SK-N-SH (cell line): ENCODE measurements around the gene KCNT1. TPM values are rescaled to one million over a fixed set of nuclear protein-coding genes. Genes with fewer than 3 reads are reported as not detected.

Experiments used
- CTCF ChIA-PET: fragments of 300-600, 350-600 bp; formaldehyde crosslinking; extraction: SDS; loops from one replicate; lab custom pipeline; 2021; lab: Yijun Ruan, JAX
- POLR2A ChIA-PET: fragments of 350-600 bp; sonication (Branson Sonifier 250); formaldehyde crosslinking; extraction: SDS; loops from one replicate; lab custom pipeline; 2020; ENCODE audit warnings: antibody characterized with exemption, inconsistent platforms; lab: Yijun Ruan, JAX
- DNase-seq: peaks from one replicate; pipeline ENCODE4 v3.0.0; 2012
- H2AFZ ChIP-seq: fragments of 200-600 bp; sonication (generic); 2 replicates; pipeline ENCODE4 v1.8.1; 2016; ENCODE audit warnings: antibody characterized with exemption, mild to moderate bottlenecking, low read depth
- H3F3A ChIP-seq: fragments of 200-600 bp; sonication (generic); replicated peaks from 2 replicates; pipeline ENCODE3; 2016; ENCODE audit warnings: antibody characterized with exemption, mild to moderate bottlenecking; ENCODE audit not compliant: insufficient read depth
- H3K27ac ChIP-seq, 2 experiments: fragments of 200-500 bp in 1 of 2; fragments of 200-600 bp in 1 of 2; sonication (Bioruptor generic) in 1 of 2; sonication (generic), shearing (Covaris generic) in 1 of 2; 2 replicates each; pipeline versions ENCODE4 v1.5.1 to v1.6.1; 2014 to 2016; ENCODE audit warnings: low read depth in 2 of 2, inconsistent platforms in 1 of 2, low read length in 1 of 2, mild to moderate bottlenecking in 1 of 2, mixed read lengths in 1 of 2
- H3K27me3 ChIP-seq: fragments of 200-600 bp; sonication (generic), shearing (Covaris generic); 2 replicates; pipeline ENCODE4 v1.6.1; 2016; ENCODE audit warnings: mixed run types; ENCODE audit not compliant: insufficient read depth
- H3K36me3 ChIP-seq, 2 experiments: fragments of 200-500 bp in 1 of 2; fragments of 200-600 bp in 1 of 2; sonication (Bioruptor generic) in 1 of 2; sonication (generic) in 1 of 2; replicated peaks in 1 of 2; 2 replicates each; pipeline versions ENCODE3 to v1.5.1; 2014 to 2016; ENCODE audit warnings: low read length in 1 of 2, mild to moderate bottlenecking in 1 of 2; ENCODE audit not compliant: insufficient read depth in 2 of 2, control insufficient read depth in 1 of 2
- H3K4me1 ChIP-seq, 2 experiments: fragments of 200-500 bp in 1 of 2; fragments of 200-600 bp in 1 of 2; sonication (Bioruptor generic) in 1 of 2; sonication (generic), shearing (Covaris generic) in 1 of 2; 2 replicates each; pipeline versions ENCODE4 v1.5.1 to v1.6.1; 2014 to 2016; ENCODE audit warnings: low read depth in 1 of 2, low read length in 1 of 2, mixed run types in 1 of 2; ENCODE audit not compliant: insufficient read depth in 2 of 2, control insufficient read depth in 1 of 2
- H3K4me2 ChIP-seq: fragments of 200-600 bp; sonication (generic), shearing (Covaris generic); 2 replicates; pipeline ENCODE4 v1.6.1; 2017; ENCODE audit warnings: mixed run types
- H3K4me3 ChIP-seq, 2 experiments: fragments of 200-500 bp in 1 of 2; fragments of 200-600 bp in 1 of 2; sonication (Bioruptor generic) in 1 of 2; sonication (generic), shearing (Covaris generic) in 1 of 2; 2 replicates each; pipeline versions ENCODE4 v1.5.1 to v1.8.1; 2014 to 2016; ENCODE audit warnings: low read depth in 2 of 2, inconsistent platforms in 1 of 2, low read length in 1 of 2, mild to moderate bottlenecking in 1 of 2, mixed read lengths in 1 of 2, moderate library complexity in 1 of 2
- H3K79me2 ChIP-seq: fragments of 200-600 bp; sonication (generic); 2 replicates; pipeline ENCODE4 v1.8.1; 2017; ENCODE audit warnings: mild to moderate bottlenecking; ENCODE audit not compliant: insufficient read depth
- H3K9ac ChIP-seq: fragments of 200-600 bp; sonication (generic); 2 replicates; pipeline ENCODE4 v1.6.1; 2017; ENCODE audit warnings: mixed run types
- H3K9me2 ChIP-seq: fragments of 200-600 bp; sonication (generic); 2 replicates; pipeline ENCODE4 v1.6.1; 2017; ENCODE audit warnings: mixed run types
- H3K9me3 ChIP-seq: fragments of 200-600 bp; sonication (generic); 2 replicates; pipeline ENCODE4 v1.6.1; 2017; ENCODE audit warnings: mixed run types, mild to moderate bottlenecking, moderate library complexity
- H4K20me1 ChIP-seq: fragments of 200-600 bp; sonication (generic); 2 replicates; pipeline ENCODE4 v1.6.1; 2017; ENCODE audit warnings: mild to moderate bottlenecking, mixed run types; ENCODE audit not compliant: insufficient read depth
- CHD2 ChIP-seq: fragments of 150-350 bp; IDR thresholded peaks from 2 replicates; pipeline ENCODE4 v1.6.1; 2018; ENCODE audit warnings: low read length; ENCODE audit not compliant: partially characterized antibody
- EZH2phosphoT487 ChIP-seq: fragments of 200-600 bp; sonication (generic); IDR thresholded peaks from 2 replicates; pipeline ENCODE4 v1.6.1; 2017; ENCODE audit warnings: low read depth, mixed run types, mild to moderate bottlenecking, antibody characterized with exemption, moderate library complexity, borderline replicate concordance
- FOXJ3 ChIP-seq: sonication (generic); formaldehyde crosslinking; IDR thresholded peaks from 2 replicates; pipeline ENCODE4 v1.5.1; 2020; ENCODE audit warnings: mild to moderate bottlenecking, missing genetic modification reagents
- GATA2 ChIP-seq: sonication (generic); formaldehyde crosslinking; IDR thresholded peaks from 2 replicates; pipeline ENCODE4 v1.5.0; 2020; ENCODE audit warnings: mild to moderate bottlenecking, missing genetic modification reagents
- JUND ChIP-seq: IDR thresholded peaks from 2 replicates; pipeline ENCODE4 v1.4.0; 2012
- RAD21 ChIP-seq: IDR thresholded peaks from 2 replicates; pipeline ENCODE4 v1.6.1; 2012; ENCODE audit warnings: mild to moderate bottlenecking, low read length
- RFX5 ChIP-seq: IDR thresholded peaks from 2 replicates; pipeline ENCODE4 v1.6.1; 2012; ENCODE audit warnings: mild to moderate bottlenecking, improper control_type of control experiment, low read length
- RXRA ChIP-seq: IDR thresholded peaks from 2 replicates; pipeline ENCODE4 v1.4.0; 2012; ENCODE audit warnings: low read depth, mild to moderate bottlenecking, borderline replicate concordance
- TEAD4 ChIP-seq: IDR thresholded peaks from 2 replicates; pipeline ENCODE4 v1.4.0; 2012; ENCODE audit warnings: mild to moderate bottlenecking, borderline replicate concordance; ENCODE audit not compliant: insufficient read depth
- WGBS: methylation state at CpG from one replicate; pipeline ENCODE4 v1.1.6; 2017; ENCODE audit warnings: low lambda C conversion rate; 5-methylcytosine and 5-hydroxymethylcytosine counted together
- polyA plus RNA-seq, 3 experiments: library from polyadenylated mRNA; depleted of rRNA; stranded (reverse); fragments of >200 nt; gene quantifications; 2 replicates each; pipeline ENCODE4 v1.2.3, GENCODE V29; 2012
- TF ChIP-seq, protein P1 (sequence below): IDR thresholded peaks from 2 replicates; pipeline ENCODE4 v1.6.1; 2012; ENCODE audit warnings: mild to moderate bottlenecking, low read depth, low read length, moderate library complexity
- TF ChIP-seq, protein P2 (sequence below): IDR thresholded peaks from 2 replicates; pipeline ENCODE4; 2012

KCNT1 gene
- polyA plus RNA-seq, 1 of the 3 experiments (the other 2 are of a cell fraction): 0.08 TPM

DNA sequence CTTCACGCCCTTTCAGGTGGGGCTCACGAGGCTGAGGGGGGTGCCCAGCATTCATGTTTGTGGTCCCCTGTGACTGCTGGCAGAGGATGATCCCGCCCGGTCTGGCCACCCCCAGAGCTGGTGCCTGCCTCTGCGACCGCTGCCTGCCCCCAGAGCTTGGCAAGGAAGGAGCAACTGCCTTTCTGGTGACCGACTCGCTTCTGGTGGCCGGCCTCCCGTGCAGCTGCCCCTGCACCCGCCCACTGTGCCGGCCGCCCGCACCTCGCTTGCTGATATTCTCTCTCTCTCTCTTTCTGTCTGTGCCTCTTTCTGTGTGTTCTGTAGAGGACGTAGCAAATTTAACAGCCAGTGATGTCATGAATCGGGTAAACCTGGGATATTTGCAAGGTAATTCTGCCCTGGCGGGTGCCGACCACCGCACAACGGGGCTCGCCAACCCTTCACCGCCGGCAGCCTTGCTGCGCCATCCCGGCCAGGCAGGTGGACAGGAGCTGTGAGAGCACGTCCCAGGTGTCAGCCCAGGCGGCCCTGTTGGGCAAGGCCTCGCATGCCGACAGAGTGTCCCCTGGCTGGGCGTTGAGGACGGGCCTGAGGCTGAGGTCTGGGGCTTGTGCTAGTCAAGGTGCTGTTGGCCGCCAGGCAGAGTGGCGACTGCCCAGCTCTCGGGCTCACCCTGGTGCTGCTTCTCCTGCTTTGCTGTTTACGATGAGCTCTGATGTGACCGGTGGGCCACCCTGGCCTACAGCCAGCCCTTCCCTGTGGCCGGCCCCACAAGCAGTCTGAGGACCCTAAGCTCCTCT, 86.0 kb downstream of the KCNT1 start:
- Histone ChIP-seq H4K20me1 (no peaks in the 10 kb centered on the region), H3K9me3 (no peaks in the 10 kb centered on the region), H3K4me3 (no peak overlapping the region), H3F3A (no peaks in the 10 kb centered on the region), H3K9ac (no peak overlapping the region), H3K4me1 (no peaks in the 10 kb centered on the region), H3K4me2 (no peak overlapping the region), H3K36me3 (no peaks in the 10 kb centered on the region), H3K27me3 (no peaks in the 10 kb centered on the region), H3K79me2 (no peaks in the 10 kb centered on the region), H2AFZ (no peak overlapping the region), H3K9me2 (no peaks in the 10 kb centered on the region), H3K27ac (no peak overlapping the region)
- no peak for TF ChIP-seq RXRA
- TF ChIP-seq JUND: no peak
- TF ChIP-seq, protein P1, sequence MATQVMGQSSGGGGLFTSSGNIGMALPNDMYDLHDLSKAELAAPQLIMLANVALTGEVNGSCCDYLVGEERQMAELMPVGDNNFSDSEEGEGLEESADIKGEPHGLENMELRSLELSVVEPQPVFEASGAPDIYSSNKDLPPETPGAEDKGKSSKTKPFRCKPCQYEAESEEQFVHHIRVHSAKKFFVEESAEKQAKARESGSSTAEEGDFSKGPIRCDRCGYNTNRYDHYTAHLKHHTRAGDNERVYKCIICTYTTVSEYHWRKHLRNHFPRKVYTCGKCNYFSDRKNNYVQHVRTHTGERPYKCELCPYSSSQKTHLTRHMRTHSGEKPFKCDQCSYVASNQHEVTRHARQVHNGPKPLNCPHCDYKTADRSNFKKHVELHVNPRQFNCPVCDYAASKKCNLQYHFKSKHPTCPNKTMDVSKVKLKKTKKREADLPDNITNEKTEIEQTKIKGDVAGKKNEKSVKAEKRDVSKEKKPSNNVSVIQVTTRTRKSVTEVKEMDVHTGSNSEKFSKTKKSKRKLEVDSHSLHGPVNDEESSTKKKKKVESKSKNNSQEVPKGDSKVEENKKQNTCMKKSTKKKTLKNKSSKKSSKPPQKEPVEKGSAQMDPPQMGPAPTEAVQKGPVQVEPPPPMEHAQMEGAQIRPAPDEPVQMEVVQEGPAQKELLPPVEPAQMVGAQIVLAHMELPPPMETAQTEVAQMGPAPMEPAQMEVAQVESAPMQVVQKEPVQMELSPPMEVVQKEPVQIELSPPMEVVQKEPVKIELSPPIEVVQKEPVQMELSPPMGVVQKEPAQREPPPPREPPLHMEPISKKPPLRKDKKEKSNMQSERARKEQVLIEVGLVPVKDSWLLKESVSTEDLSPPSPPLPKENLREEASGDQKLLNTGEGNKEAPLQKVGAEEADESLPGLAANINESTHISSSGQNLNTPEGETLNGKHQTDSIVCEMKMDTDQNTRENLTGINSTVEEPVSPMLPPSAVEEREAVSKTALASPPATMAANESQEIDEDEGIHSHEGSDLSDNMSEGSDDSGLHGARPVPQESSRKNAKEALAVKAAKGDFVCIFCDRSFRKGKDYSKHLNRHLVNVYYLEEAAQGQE: no peak
- TF ChIP-seq CHD2: no peak
- TF ChIP-seq RAD21: no peak
- no peak for TF ChIP-seq RFX5
- TF ChIP-seq EZH2phosphoT487: no peak
- TF ChIP-seq FOXJ3 (CRISPR knock-in tag): no peak
- no peak for TF ChIP-seq GATA2 (CRISPR knock-in tag)
- TF ChIP-seq, protein P2, sequence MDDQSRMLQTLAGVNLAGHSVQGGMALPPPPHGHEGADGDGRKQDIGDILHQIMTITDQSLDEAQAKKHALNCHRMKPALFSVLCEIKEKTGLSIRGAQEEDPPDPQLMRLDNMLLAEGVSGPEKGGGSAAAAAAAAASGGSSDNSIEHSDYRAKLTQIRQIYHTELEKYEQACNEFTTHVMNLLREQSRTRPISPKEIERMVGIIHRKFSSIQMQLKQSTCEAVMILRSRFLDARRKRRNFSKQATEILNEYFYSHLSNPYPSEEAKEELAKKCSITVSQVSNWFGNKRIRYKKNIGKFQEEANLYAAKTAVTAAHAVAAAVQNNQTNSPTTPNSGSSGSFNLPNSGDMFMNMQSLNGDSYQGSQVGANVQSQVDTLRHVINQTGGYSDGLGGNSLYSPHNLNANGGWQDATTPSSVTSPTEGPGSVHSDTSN: no peak
- TF ChIP-seq TEAD4: no peak
- ChIA-PET POLR2A (no interaction called here), CTCF (interaction anchor here (1.1 to 3.8 kb wide), 2 partner anchors 10 to 76 kb away, joined by 3 to 23 read pairs; no protein-coding TSS in a partner anchor)
- no peak for DNase-seq
- 76% methylated on average over 30 of the region's 38 CpGs for WGBS
